Omental fat pad (tissue), 4 donors: Measurements from ENCODE around the gene LAYN. TPM values are rescaled to one million over a fixed set of nuclear protein-coding genes. Genes with fewer than 3 reads are reported as not detected.

Experiments used
- ATAC-seq: fragments of 150-250 bp; one replicate; pipeline ENCODE4 v1.9.1; 2016; ENCODE audit warnings: mild to moderate bottlenecking, moderate library complexity; ENCODE audit not compliant: low FRiP score
- DNase-seq: peaks from one replicate; pipeline ENCODE4 v3.0.0-alpha.2; 2019; ENCODE audit warnings: low spot score
- total RNA-seq, 4 donors: library from RNA; depleted of rRNA; stranded (reverse); fragments of >200 nt; gene quantifications; one replicate each; pipeline ENCODE4 v1.1.0, GENCODE V29; 2016
- TF ChIP-seq, protein P1 (sequence below), 3 donors: fragments of 450-650 bp; IDR thresholded peaks; one replicate each; pipeline ENCODE4 v1.5.1; 2016 to 2017; ENCODE audit warnings: antibody characterized with exemption in 3 of 3, mild to moderate bottlenecking in 3 of 3, moderate library complexity in 2 of 3

The LAYN gene
- total RNA-seq, 4 donors from 2014 or later: 10.2 to 23.8 (median 15.4) TPM

DNA sequence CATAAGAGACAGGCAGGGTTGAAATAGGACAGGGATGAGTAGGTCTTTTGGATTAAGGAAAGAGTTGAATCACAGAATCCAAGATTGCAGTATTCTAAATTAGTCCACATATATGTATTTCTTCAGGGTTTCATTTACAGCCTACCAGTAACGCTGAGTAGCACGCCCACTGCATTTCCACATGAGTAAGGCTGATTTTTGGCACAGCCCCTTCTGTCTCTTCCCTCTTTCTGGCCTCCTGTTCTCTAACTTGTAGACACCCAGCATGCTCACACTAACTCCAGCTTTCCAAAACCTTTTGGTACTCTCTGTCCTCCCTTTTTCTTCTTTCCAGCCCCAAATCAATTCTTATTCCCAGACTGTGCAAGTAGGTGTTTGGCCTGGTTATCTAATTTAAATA, 58.0 kb downstream of the LAYN start:
- TF ChIP-seq, protein P1, sequence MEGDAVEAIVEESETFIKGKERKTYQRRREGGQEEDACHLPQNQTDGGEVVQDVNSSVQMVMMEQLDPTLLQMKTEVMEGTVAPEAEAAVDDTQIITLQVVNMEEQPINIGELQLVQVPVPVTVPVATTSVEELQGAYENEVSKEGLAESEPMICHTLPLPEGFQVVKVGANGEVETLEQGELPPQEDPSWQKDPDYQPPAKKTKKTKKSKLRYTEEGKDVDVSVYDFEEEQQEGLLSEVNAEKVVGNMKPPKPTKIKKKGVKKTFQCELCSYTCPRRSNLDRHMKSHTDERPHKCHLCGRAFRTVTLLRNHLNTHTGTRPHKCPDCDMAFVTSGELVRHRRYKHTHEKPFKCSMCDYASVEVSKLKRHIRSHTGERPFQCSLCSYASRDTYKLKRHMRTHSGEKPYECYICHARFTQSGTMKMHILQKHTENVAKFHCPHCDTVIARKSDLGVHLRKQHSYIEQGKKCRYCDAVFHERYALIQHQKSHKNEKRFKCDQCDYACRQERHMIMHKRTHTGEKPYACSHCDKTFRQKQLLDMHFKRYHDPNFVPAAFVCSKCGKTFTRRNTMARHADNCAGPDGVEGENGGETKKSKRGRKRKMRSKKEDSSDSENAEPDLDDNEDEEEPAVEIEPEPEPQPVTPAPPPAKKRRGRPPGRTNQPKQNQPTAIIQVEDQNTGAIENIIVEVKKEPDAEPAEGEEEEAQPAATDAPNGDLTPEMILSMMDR (IDR thresholded peaks at IDR 0.05): no peak
- ATAC-seq (peak; percentile 11), DNase-seq (no peak)

DNA sequence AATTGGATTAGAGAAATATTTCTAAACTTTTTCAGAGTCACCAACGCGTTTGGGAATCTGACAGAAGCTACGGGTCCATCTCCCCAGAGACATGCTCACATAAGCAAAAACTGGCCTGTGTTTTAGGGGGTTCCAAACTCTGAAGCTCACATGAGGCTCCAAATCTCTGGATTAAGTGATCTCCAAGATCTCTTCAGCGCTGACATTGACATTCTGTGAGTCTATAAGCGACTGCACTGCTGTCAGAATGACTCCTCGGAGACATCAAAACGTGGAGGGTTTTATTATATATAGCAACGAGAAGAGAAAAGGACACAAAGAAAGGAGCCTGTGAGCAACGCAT, 61.1 kb downstream of the LAYN start:
- no peak for ATAC-seq
- DNase-seq: no peak
- TF ChIP-seq, protein P1 (IDR thresholded peaks at IDR 0.05): no peak

DNA sequence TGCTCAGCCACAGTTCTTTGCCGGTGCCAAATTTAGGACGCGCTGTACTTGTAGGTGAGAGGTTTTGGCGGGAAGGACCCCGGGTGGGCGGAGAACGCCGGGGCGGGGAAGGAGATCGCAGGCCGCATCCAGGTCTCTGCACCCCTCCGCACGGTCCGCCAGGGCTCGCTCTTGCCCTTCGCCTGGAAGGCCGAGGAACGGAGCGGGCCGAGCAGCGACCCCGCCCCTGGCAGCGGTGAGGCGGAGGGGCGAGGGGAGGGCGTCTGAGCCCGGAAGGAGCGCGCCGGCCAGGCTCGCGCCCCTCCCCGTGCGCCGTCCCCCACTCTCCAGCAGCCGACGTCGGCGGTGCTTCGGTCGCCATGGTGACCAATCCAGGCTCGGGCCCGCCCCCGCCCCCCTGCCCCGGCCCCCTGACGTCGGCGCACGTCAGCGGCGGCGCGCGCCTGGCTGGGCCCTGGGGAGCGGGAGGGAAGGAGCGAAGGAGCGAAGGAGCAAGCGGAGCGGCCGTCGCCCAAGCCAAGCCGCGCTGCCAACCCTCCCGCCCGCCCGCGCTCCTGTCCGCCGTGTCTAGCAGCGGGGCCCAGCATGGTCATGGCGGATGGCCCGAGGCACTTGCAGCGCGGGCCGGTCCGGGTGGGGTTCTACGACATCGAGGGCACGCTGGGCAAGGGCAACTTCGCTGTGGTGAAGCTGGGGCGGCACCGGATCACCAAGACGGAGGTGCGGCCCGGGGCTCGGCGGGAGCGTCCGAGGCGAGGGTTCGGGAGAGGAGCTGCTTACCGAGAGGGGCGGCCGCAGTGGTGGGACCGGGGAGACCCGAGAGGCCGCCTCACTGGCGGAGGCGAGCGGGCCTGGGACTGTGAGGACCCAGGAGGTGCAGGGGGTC, 61.7 kb downstream of the LAYN start, which contains the start of gene SIK2:
Gene SIK2 (plus strand): TSS at position 471 of the 886 bp plus-strand sequence. CDS start 115 bp downstream, at position 586.
- DNase-seq (peak; percentile 62), ATAC-seq (peak; percentile 96)
- TF ChIP-seq, protein P1 (IDR thresholded peaks at IDR 0.05): peak in 2 of 3 donors; percentile 58 to 85

DNA sequence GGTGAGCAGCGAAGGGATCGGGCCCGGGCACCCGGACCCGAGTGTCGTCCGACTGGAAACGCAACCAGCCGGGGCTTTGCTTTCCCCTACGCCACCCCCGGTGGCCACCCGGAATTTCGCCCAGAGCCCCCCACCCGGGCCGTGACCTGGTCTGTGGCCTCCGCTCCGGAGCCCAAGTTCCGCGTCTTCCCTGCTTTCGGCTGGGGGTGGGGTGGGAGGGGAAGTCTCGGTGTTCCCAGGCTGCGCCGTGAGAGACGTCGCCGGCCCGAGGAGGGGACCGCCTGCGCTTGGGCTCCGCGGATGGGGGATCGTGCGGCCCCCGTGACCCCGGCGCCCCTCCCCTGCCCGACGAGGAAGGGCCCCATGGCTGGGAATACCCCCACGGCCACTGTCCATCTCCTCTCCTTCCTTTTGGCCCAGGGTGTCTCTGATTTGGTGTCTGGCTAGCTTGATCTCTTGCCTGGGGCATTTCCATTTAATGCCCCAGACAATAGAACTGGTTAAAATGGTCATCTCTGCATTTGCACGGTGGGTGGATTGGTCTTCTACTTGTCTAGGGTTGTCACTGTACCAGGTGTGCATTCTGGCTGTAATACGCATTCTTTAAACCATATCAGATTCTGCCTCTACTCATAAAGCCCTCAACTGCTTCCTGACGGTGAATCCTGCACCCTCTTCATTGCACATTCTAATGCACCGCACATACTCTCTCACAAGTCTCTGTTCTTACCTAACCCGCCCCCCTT, 62.5 kb downstream of the LAYN start:
- TF ChIP-seq, protein P1 (IDR thresholded peaks at IDR 0.05): no peak

DNA sequence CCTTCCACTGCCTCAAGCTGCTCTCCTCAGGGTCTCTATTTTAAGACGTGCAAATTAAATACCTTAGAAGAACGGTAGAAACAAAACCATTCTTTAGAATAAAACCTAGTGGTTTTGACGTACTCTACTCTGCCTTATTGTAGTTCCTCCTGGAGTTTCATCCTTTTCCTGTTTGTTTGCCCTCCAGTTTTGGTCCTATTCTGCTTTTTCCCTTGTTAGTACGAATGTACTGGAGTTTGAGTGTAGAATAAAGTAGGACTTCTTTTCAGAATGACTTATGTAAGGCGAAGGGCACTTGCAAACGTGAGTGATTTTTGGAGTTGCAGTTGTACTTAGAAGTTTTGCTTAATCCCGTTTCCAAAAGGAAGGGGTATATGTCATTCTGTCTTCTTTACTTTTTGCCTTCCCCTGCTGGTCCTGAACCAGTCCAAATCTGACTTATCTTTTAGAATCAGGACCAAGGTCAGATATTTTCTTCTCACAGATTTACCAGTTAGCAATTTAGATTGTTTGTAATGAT, 63.2 kb downstream of the LAYN start:
- TF ChIP-seq, protein P1 (IDR thresholded peaks at IDR 0.05): no peak
- ATAC-seq (no peak), DNase-seq (no peak)

More for the DNA sequence above, 62.5 kb downstream of the LAYN start:
- DNase-seq (no peak), ATAC-seq (peak; percentile 16)

DNA sequence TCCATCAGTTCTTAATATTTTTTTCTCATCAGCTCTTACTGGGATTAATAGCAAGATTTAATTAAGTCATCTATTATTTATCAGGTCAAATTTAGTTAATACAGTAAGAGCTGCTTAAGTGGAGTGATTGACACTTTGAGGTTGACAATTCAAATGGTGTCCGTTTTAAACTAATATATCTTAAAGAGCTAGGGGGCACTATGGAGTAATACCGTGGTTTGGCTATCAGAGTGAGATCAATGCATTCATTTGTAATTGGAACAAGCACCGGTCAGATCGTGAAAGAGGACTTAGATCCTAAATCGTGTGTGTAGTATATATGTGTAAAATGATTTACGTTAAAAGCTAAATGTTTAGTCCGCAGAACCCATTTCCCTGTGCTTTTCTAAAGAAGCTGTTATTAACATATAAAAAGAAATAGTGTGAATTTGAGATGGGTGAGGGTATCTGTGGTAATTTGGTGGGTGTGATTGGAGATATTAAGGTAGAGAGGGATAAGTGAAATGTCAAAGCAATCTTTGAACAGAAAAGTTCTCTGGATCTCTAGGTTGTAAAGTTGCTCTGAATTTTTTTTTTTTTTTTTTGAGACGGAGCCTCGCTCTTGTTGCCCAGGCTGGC, 64.0 kb downstream of the LAYN start:
- TF ChIP-seq, protein P1 (IDR thresholded peaks at IDR 0.05): peak in 1 of 3 donors; percentile 15

More for the DNA sequence above, 64.0 kb downstream of the LAYN start:
- DNase-seq (no peak), ATAC-seq (no peak)
